Kidney (tissue), 14 donors: ENCODE measurements around the gene MAML2. TPM values are rescaled to one million over a fixed set of nuclear protein-coding genes. Genes with fewer than 3 reads are reported as not detected.
A peak's percentile ranks its signal among the peaks of the same experiment; 100 is the strongest.

ENCODE experiments used
- DNase-seq, 5 donors: peaks; one replicate each; pipeline ENCODE4 v3.0.0-alpha.2; 2013 to 2020
- FAIRE-seq: peaks from 2 replicates; lab custom pipeline; 2012; peaks lifted over from hg19 to GRCh38; lab: Jason Lieb, UNC
- H3K27ac ChIP-seq, 2 donors: one replicate each; pipeline ENCODE4 v1.7.0; 2013; ENCODE audit warnings: low read depth in 2 of 2, low read length in 2 of 2, inconsistent platforms in 1 of 2
- H3K27me3 ChIP-seq: one replicate; pipeline ENCODE4 v1.7.1; 2013; ENCODE audit warnings: low read length, inconsistent platforms; ENCODE audit not compliant: control insufficient read depth, insufficient read depth
- H3K36me3 ChIP-seq, 3 donors: one replicate each; pipeline versions ENCODE4 v1.7.0 to v1.7.1; 2013; ENCODE audit warnings: low read length in 3 of 3, control low read depth in 1 of 3, inconsistent platforms in 1 of 3; ENCODE audit not compliant: insufficient read depth in 3 of 3, control insufficient read depth in 2 of 3
- H3K4me1 ChIP-seq, 3 donors: one replicate each; pipeline versions ENCODE4 v1.7.0 to v1.7.1; 2013; ENCODE audit warnings: low read length in 3 of 3, inconsistent platforms in 1 of 3, low read depth in 1 of 3; ENCODE audit not compliant: control insufficient read depth in 2 of 3, insufficient read depth in 2 of 3
- H3K4me3 ChIP-seq, 3 donors: one replicate each; pipeline versions ENCODE4 v1.7.0 to v1.8.1; 2013; ENCODE audit warnings: low read length in 3 of 3, control low read depth in 1 of 3, inconsistent platforms in 1 of 3
- H3K9ac ChIP-seq, 3 donors: one replicate each; pipeline versions ENCODE4 v1.7.0 to v1.7.1; 2013; ENCODE audit warnings: low read length in 3 of 3, control low read depth in 1 of 3, inconsistent platforms in 1 of 3
- H3K9me3 ChIP-seq, 3 donors: one replicate each; pipeline versions ENCODE4 v1.7.0 to v1.7.1; 2013; ENCODE audit warnings: low read length in 3 of 3, control low read depth in 1 of 3, inconsistent platforms in 1 of 3; ENCODE audit not compliant: control insufficient read depth in 2 of 3, insufficient read depth in 1 of 3
- CTCF ChIP-seq: IDR thresholded peaks from 3 replicates; pipeline ENCODE4 v1.5.1; 2012; ENCODE audit warnings: mild to moderate bottlenecking, moderate library complexity, borderline replicate concordance; ENCODE audit not compliant: insufficient read depth; ENCODE audit errors: extremely low read depth
- intact Hi-C: fragments of 100-400 bp; cut with DNase I; formaldehyde crosslinking; loops from one replicate; pipeline ENCODE4 v1.11.1; 2022
- polyA plus RNA-seq: library from polyadenylated mRNA; stranded (reverse); fragments of 350-450 nt; fragmentation: Illumina TruSeq; extraction: RNeasy Lipid Tissue Mini Kit (QIAGEN cat#74804); gene quantifications from one replicate; pipeline ENCODE4 v1.2.3, GENCODE V29; 2014; ENCODE audit warnings: low read depth, low replicate concordance; ENCODE audit not compliant: insufficient read depth
- total RNA-seq: library from RNA; stranded (reverse); fragmentation: NEBNext Ultra II Directional; extraction: Animal tissue kit (Norgen Biotek cat#: 25700); gene quantifications from one replicate; pipeline ENCODE4 v1.2.1, GENCODE V29; 2021
- donor health status: control.
- donor health status: control.
- donor health status: control.
- donor health status: control.
- donor health status: control.
- donor health status: DM: yes; HTN: yes; CAD: no.
- donor health status: Normal renal cell carcinoma (clear cell type).

MAML2 gene
- total and polyA plus RNA-seq, 2 donors from 2014 or later: 4.9 to 32.3 TPM

- H3K4me3 ChIP-seq: no peak overlapping the region
- no peaks in the 10 kb centered on the region for H3K27me3 ChIP-seq
- FAIRE-seq (no peak), DNase-seq (no peak)
- H3K36me3 ChIP-seq: no peaks in the 10 kb centered on the region
- H3K4me1 ChIP-seq: peaks cover 0 to 5% (median 4%) of the 10 kb centered on the region in 3 donors
- H3K27ac ChIP-seq: no peak overlapping the region
- intact Hi-C loops: no loop called here
- no peak overlapping the region for H3K9ac ChIP-seq
- TF ChIP-seq CTCF: no peak
- H3K9me3 ChIP-seq: no peaks in the 10 kb centered on the region
Observed at GRCh38 chr11:96119211-96119610, 223.8 kb downstream of the MAML2 start.

- Histone ChIP-seq H3K27ac (no peak overlapping the region), H3K4me3 (no peak overlapping the region), H3K36me3 (no peaks in the 10 kb centered on the region), H3K4me1 (peaks cover 2 to 9% (median 7%) of the 10 kb centered on the region in 3 donors), H3K9ac (no peak overlapping the region), H3K27me3 (no peaks in the 10 kb centered on the region), H3K9me3 (no peaks in the 10 kb centered on the region)
- no peak for FAIRE-seq
- DNase-seq: no peak
- no peak for TF ChIP-seq CTCF
- intact Hi-C loops: no loop called here
Observed at GRCh38 chr11:96116376-96116775, 226.6 kb downstream of the MAML2 start.

GRCh38 chr11:96114178-96115064 lies 228.6 kb downstream of the MAML2 start:
- intact Hi-C loops: no loop called here
- FAIRE-seq: no peak
- peak in 1 of 5 donors; percentile 57 for DNase-seq
- H3K27ac ChIP-seq: peak overlapping the region in 1 of 2 donors; percentile 8
- H3K27me3 ChIP-seq: no peaks in the 10 kb centered on the region
- H3K4me3 ChIP-seq: no peak overlapping the region
- H3K36me3 ChIP-seq: no peaks in the 10 kb centered on the region
- H3K9me3 ChIP-seq: no peaks in the 10 kb centered on the region
- TF ChIP-seq CTCF: no peak
- no peak overlapping the region for H3K9ac ChIP-seq
- peaks cover 4 to 9% (median 7%) of the 10 kb centered on the region in 3 donors for H3K4me1 ChIP-seq
